ENCODE measurements around the gene EN2. TPM values are rescaled to one million over a fixed set of nuclear protein-coding genes. Genes with fewer than 3 reads are reported as not detected.

EN2 gene
- total and polyA plus RNA-seq, 2 donors (not counting 1 experiment from before 2014, with no cell fraction given), result not detected

DNA sequence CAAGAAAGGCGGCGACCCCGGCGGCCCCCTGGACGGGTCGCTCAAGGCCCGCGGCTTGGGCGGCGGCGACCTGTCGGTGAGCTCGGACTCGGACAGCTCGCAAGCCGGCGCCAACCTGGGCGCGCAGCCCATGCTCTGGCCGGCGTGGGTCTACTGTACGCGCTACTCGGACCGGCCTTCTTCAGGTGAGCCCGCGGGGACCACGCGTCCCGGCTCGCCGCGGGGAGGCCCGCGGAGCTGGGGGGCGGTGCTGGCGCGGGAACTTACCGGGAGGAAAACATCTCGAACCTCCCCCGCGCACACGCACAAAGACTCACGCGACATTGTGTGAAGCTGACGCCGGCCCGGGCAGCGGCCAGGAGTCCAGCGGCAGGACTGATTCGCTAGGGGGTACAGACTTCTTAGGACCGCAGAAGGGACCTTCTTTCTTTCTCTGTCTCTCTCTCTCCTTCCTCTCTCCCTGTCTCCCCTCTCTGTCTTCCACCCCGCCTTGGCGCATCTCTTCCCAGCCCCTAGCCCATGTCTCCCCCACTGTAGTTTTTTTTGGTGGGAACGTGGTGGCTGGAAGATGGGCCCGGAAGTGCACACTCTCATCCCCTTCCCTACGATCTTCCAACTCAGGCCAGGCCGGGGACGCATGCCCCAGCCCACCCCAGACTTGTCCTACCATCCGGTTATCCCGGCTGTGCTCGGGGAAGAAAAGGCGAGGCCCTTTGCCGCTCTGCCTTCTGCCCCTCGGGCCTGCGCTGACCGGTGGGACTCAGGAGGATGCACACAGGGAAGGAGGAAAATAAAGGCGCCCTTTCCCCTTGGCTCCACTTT lies 1.2 kb downstream of the EN2 start:
- peak overlapping the region in 1 of 5 experiments; percentile 51 for H3K4me3 ChIP-seq (ENCODE audit: control extremely low read depth in 1 of 5, extremely low read depth in 1 of 5, insufficient read depth in 1 of 5, low read depth in 2 of 5, low read length in 4 of 5)
- no peaks in the 10 kb centered on the region for H3K79me2 ChIP-seq (ENCODE audit: control insufficient read depth, insufficient read depth, low read length)
- H3K27ac ChIP-seq (ENCODE audit: low read length in 2 of 2), result no peak overlapping the region
- TF ChIP-seq, protein P1, sequence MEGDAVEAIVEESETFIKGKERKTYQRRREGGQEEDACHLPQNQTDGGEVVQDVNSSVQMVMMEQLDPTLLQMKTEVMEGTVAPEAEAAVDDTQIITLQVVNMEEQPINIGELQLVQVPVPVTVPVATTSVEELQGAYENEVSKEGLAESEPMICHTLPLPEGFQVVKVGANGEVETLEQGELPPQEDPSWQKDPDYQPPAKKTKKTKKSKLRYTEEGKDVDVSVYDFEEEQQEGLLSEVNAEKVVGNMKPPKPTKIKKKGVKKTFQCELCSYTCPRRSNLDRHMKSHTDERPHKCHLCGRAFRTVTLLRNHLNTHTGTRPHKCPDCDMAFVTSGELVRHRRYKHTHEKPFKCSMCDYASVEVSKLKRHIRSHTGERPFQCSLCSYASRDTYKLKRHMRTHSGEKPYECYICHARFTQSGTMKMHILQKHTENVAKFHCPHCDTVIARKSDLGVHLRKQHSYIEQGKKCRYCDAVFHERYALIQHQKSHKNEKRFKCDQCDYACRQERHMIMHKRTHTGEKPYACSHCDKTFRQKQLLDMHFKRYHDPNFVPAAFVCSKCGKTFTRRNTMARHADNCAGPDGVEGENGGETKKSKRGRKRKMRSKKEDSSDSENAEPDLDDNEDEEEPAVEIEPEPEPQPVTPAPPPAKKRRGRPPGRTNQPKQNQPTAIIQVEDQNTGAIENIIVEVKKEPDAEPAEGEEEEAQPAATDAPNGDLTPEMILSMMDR (IDR thresholded peaks at IDR 0.05), result no peak
- TF ChIP-seq EZH2 (IDR thresholded peaks at IDR 0.05; ENCODE audit: borderline replicate concordance, insufficient read depth, low read depth, low read length, poor library complexity, severe bottlenecking), result peak; percentile 33
- no peaks in the 10 kb centered on the region for H3K36me3 ChIP-seq (replicated peaks in 1 of 2; ENCODE audit: control extremely low read depth in 1 of 2, control insufficient read depth in 1 of 2, extremely low read depth in 1 of 2, insufficient read depth in 2 of 2, low read length in 1 of 2)
- intact Hi-C loops (cut with micrococcal nuclease), result no loop called here
- no peak for DNase-seq
- H2AFZ ChIP-seq (ENCODE audit: insufficient read depth, low read depth, low read length, poor library complexity, severe bottlenecking), result peak overlapping the region; percentile 33
- Mint-ChIP-seq H3K9me3 (ENCODE audit: insufficient read depth) (no peaks in the 10 kb centered on the region), H3K27me3 (peaks cover 63% of the 10 kb centered on the region), H3K4me3 (peak overlapping the region; percentile 67), H3K4me1 (peaks cover 22% of the 10 kb centered on the region), H3K27ac (no peak overlapping the region)
- CTCF ChIA-PET, result no interaction called here
- H3K27me3 ChIP-seq (replicated peaks in 1 of 4; ENCODE audit: control extremely low read depth in 1 of 4, control insufficient read depth in 3 of 4, insufficient read depth in 4 of 4, low read length in 3 of 4), result peaks cover 0 to 82% (median 65%) of the 10 kb centered on the region in 4 experiments
- H3K4me2 ChIP-seq (replicated peaks; ENCODE audit: low read depth, low read length, poor library complexity, severe bottlenecking), result peak overlapping the region; percentile 78
- peaks cover 27 to 49% of the 10 kb centered on the region in 2 donors for H3K4me1 ChIP-seq (ENCODE audit: control insufficient read depth in 2 of 2, insufficient read depth in 2 of 2, low read length in 2 of 2)
- no peaks in the 10 kb centered on the region for H4K20me1 ChIP-seq (ENCODE audit: control insufficient read depth, insufficient read depth, low read length, poor library complexity, severe bottlenecking)
- H3K9me3 ChIP-seq (ENCODE audit: control extremely low read depth in 1 of 3, control insufficient read depth in 2 of 3, insufficient read depth in 1 of 3, low read length in 2 of 3), result peaks cover 0 to 65% (median 0%) of the 10 kb centered on the region in 3 donors
- WGBS (ENCODE audit: insufficient coverage), result 11% methylated on average over 63 of the region's 68 CpGs
- no peak overlapping the region for H3K9ac ChIP-seq (ENCODE audit: low read length)
- POLR2A ChIA-PET, result no interaction called here
- no peak for ATAC-seq (ENCODE audit: low read depth)
